Esophagus mucosa (tissue), 1 donor: ENCODE results near the gene PIR. TPM values are rescaled to one million over a fixed set of nuclear protein-coding genes. Genes with fewer than 3 reads are reported as not detected.

Experiments
- ATAC-seq: fragments of 200-7000 bp; cut with Tn5 transposase; one replicate; pipeline ENCODE4 v1.9.1; 2020
- total RNA-seq: library from RNA; stranded (reverse); gene quantifications from one replicate; pipeline ENCODE4 v1.2.4, GENCODE V29; 2023
- donor health status: DM: yes; HTN: yes; CAD: no.

PIR gene
- total RNA-seq, 1 donor from 2014 or later, result 25.5 TPM

- ATAC-seq, result no peak
Observed at GRCh38 chrX:15483891-15484290, 9.2 kb downstream of the PIR start.

GRCh38 chrX:15475486-15475885 lies 17.6 kb downstream of the PIR start:
- ATAC-seq, result no peak

GRCh38 chrX:15475021-15475420 lies 18.1 kb downstream of the PIR start:
- ATAC-seq, result peak; percentile 94

- ATAC-seq, result peak; percentile 37
Observed at GRCh38 chrX:15474028-15474427, 19.1 kb downstream of the PIR start.

DNA sequence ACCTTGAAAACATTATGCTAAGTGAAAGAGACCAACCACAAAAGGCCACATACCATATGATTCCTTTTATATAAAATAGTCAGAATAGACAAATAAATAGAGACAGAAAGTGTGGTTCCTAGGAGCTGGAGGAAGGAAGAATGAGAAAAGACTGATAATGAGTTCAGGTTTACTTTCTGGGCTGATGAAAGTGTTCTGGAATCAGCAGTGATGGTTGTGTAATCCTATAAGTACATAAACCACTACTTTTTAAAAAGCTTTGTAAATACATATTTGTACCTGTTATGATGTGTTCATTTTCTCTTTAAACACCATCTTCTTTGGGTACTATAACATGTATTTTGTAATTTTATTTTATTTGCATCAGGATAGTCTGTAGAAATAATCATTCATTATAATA lies 20.6 kb downstream of the PIR start:
- ATAC-seq, result no peak

GRCh38 chrX:15471028-15471427 lies 22.1 kb downstream of the PIR start:
- peak; percentile 72 for ATAC-seq

GRCh38 chrX:15469613-15470012 lies 23.5 kb downstream of the PIR start:
- no peak for ATAC-seq

GRCh38 chrX:15468036-15468435 lies 25.1 kb downstream of the PIR start:
- ATAC-seq, result peak; percentile 96

- no peak for ATAC-seq
Observed at GRCh38 chrX:15465896-15466651, 27.1 kb downstream of the PIR start.

DNA sequence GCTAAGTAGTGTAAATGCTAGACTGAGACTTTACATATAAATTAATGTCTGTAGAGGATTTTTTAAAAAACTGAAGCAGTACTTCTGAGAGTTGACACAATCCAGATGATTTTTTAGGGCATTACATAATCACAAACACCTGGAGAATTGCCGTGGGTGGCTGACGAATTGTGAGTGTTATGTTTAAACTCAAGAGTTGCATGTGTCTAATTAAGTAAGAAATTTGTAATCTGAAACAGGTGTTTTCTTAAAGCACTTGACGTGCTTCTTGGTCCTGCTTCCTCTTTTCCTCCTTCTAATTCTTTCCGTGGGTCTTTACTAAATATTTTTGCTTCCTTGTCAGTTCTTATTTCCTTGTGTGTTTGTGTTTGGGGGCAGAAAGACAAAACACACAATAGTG lies 27.8 kb downstream of the PIR start:
- ATAC-seq, result no peak

- no peak for ATAC-seq
Observed at GRCh38 chrX:15464704-15465103, 28.4 kb downstream of the PIR start.

- ATAC-seq, result no peak
Observed at GRCh38 chrX:15451913-15452312, 41.2 kb downstream of the PIR start.

DNA sequence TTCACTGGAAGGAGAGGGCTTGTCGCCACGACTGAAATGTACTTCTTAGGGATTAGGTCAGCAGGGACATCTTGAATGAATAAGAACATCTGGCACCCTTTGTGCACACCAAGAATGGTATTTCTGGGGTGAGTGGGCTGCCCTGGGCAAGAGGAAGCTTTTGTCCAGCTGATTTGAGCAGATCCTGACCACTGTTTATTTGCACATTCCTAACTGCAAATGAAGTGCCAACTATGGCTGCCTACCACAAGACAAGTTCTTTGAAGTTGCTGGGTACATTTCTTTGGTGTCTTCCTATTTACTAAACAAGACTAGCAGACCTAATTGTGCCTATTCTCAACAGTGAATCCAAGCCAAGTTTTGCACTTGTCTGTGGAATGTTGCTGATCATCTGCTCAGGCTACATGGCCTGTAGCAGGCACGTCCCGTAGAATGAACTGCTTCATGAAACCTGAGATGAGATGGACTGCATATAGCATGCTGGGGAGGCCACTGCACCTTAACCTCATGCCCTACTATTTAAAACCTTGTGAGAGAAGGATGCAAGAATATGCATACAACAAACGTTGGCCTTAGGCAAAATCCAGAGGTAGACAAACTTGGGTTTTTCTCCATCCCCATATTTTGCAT lies 45.0 kb downstream of the PIR start:
- no peak for ATAC-seq

GRCh38 chrX:15441464-15441863 lies 51.7 kb downstream of the PIR start:
- ATAC-seq, result no peak

GRCh38 chrX:15438332-15438731 lies 54.8 kb downstream of the PIR start:
- ATAC-seq, result no peak

DNA sequence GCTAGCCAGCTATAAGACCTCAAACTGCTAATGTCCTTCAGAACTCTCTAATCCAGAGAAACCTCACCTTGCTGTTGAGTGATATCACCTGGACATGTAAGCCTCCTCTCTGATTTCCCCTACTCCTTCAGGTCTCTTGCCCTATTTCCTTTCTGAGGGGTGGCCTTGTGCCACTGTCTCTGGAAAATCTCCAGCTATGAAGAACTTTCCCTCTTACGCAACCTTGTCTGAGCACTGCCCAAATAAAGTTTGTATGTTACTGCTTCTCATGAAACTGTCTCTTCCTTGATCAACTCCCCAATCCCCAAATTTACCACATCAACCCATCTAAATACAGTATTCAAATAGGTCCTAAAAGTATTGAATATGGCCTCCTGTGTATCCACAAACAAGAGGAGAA lies 55.4 kb downstream of the PIR start:
- no peak for ATAC-seq

- no peak for ATAC-seq
Observed at GRCh38 chrX:15435836-15436619, 57.1 kb downstream of the PIR start.

GRCh38 chrX:15434205-15434604 lies 58.9 kb downstream of the PIR start:
- ATAC-seq, result no peak

- no peak for ATAC-seq
Observed at GRCh38 chrX:15430584-15430983, 62.5 kb downstream of the PIR start.

DNA sequence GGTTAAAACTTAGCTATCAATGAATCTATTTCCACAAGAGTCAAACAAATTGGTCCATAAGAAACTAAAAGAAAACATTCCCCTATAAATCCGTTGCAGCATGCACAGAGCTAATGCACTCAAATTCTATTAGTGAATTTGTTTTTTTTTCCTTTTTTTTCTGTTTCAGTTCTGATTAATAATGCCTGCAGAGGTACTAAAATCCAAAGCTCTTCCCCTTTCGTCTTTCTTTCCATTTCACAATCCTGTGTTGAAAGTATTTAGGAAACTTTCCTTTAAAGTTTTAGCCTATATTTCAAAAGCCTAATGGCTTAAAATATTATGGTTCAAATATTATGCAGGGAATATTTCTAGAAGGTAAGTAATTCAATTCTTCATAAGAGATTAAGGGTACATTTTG lies 63.1 kb downstream of the PIR start:
- no peak for ATAC-seq

DNA sequence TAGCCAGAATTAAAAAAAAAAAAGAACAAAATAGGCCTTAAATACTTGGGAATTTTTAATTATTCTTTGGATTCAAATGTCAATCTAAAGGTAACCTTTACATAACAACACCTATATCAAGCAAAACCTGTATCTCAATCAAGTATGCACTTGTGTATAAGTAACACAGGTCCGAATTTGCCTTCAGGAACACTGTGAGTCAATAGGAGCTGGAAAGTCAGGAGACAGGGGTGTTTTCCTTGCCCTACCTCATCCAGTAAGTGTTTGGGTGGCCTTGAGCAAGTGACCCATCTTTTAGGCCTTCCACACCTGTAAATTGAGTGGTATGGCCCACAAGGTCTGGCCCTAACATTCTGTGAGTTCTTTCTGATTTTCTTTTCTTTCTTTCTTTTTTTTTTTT lies 68.1 kb downstream of the PIR start:
- peak; percentile 87 for ATAC-seq

- ATAC-seq, result no peak
Observed at GRCh38 chrX:15418707-15419181, 74.4 kb downstream of the PIR start.

GRCh38 chrX:15418041-15418706 lies 75.0 kb downstream of the PIR start:
- no peak for ATAC-seq
